HepG2 (cell line): ENCODE results near the gene POGK. TPM values are rescaled to one million over a fixed set of nuclear protein-coding genes. Genes with fewer than 3 reads are reported as not detected.

Experiments
- AGO1 ChIP-seq: fragments of 200-400 bp; formaldehyde crosslinking; IDR thresholded peaks from 2 replicates; pipeline ENCODE4 v1.6.1; 2017; ENCODE audit warnings: mild to moderate bottlenecking, low read depth, low read length, moderate library complexity; ENCODE audit not compliant: poor library complexity, severe bottlenecking
- AKAP8 ChIP-seq: sonication (generic); formaldehyde crosslinking; IDR thresholded peaks from 2 replicates; pipeline ENCODE4 v1.5.1; 2020; ENCODE audit warnings: mild to moderate bottlenecking, missing genetic modification reagents
- ARHGAP35 ChIP-seq: sonication (generic); formaldehyde crosslinking; IDR thresholded peaks from 2 replicates; pipeline ENCODE4 v1.9.0; 2022; ENCODE audit warnings: mild to moderate bottlenecking, inconsistent platforms, moderate library complexity, missing genetic modification reagents, borderline replicate concordance
- CREM ChIP-seq, 2 experiments: sonication (generic) in 1 of 2; formaldehyde crosslinking in 1 of 2; IDR thresholded peaks; 2 replicates each; pipeline versions ENCODE4 v1.4.0 to v1.6.1; 2016 to 2020; ENCODE audit warnings: antibody characterized with exemption in 1 of 2, mild to moderate bottlenecking in 1 of 2, missing genetic modification reagents in 1 of 2
- GFI1 ChIP-seq: sonication (generic); formaldehyde crosslinking; IDR thresholded peaks from 2 replicates; pipeline ENCODE4 v1.5.0; 2020; ENCODE audit warnings: missing genetic modification reagents, mild to moderate bottlenecking, borderline replicate concordance
- GZF1 ChIP-seq: sonication (generic); formaldehyde crosslinking; IDR thresholded peaks from 2 replicates; pipeline ENCODE4 v1.5.1; 2020; ENCODE audit warnings: mild to moderate bottlenecking, missing genetic modification reagents
- IRF2 ChIP-seq: IDR thresholded peaks from 2 replicates; pipeline ENCODE4 v1.6.1; 2018; ENCODE audit warnings: missing genetic modification reagents, missing compliant biosample characterization
- KLF15 ChIP-seq: sonication (generic); formaldehyde crosslinking; IDR thresholded peaks from 2 replicates; pipeline ENCODE4 v1.8.1; 2023; ENCODE audit warnings: borderline replicate concordance, mild to moderate bottlenecking, inconsistent platforms, missing genetic modification reagents, mixed read lengths
- NFIC ChIP-seq: IDR thresholded peaks from 2 replicates; pipeline ENCODE4 v1.6.1; 2012; ENCODE audit warnings: mild to moderate bottlenecking, low read length, inconsistent platforms
- NPAS2 ChIP-seq: sonication (generic); formaldehyde crosslinking; IDR thresholded peaks from 2 replicates; pipeline ENCODE4 v1.8.0; 2022; ENCODE audit warnings: mild to moderate bottlenecking, missing genetic modification reagents, borderline replicate concordance
- PCBP1 ChIP-seq: fragments of 200-400 bp; formaldehyde crosslinking; IDR thresholded peaks from 2 replicates; pipeline ENCODE4 v1.6.1; 2017; ENCODE audit warnings: mild to moderate bottlenecking, low read depth, low read length, borderline replicate concordance
- PHB2 ChIP-seq: fragments of 450-650 bp; IDR thresholded peaks from 2 replicates; pipeline ENCODE4 v1.6.1; 2018; ENCODE audit not compliant: partially characterized antibody
- POLR2G ChIP-seq: fragments of 200-400 bp; formaldehyde crosslinking; IDR thresholded peaks from 2 replicates; pipeline ENCODE4 v1.6.1; 2018; ENCODE audit warnings: mild to moderate bottlenecking, low read depth, low read length, moderate library complexity
- RFX5 ChIP-seq: IDR thresholded peaks from 2 replicates; pipeline ENCODE4 v1.6.1; 2011; ENCODE audit warnings: low read depth, low read length, improper control_type of control experiment
- SP140L ChIP-seq: sonication (generic); formaldehyde crosslinking; IDR thresholded peaks from 2 replicates; pipeline ENCODE4 v1.4.0; 2020; ENCODE audit warnings: missing genetic modification reagents, borderline replicate concordance
- SYNCRIP ChIP-seq: fragments of 200-400 bp; formaldehyde crosslinking; IDR thresholded peaks from 2 replicates; pipeline ENCODE4 v1.6.1; 2018; ENCODE audit warnings: mild to moderate bottlenecking, low read depth, low read length; ENCODE audit not compliant: insufficient read depth
- ZBTB3 ChIP-seq: sonication (generic); formaldehyde crosslinking; IDR thresholded peaks from 2 replicates; pipeline ENCODE4 v1.4.0; 2020; ENCODE audit warnings: low read depth, mild to moderate bottlenecking, moderate library complexity, missing genetic modification reagents, borderline replicate concordance
- ZMAT5 ChIP-seq: sonication (generic); formaldehyde crosslinking; IDR thresholded peaks from 2 replicates; pipeline ENCODE4 v1.5.0; 2020; ENCODE audit warnings: mild to moderate bottlenecking, low read depth, missing genetic modification reagents, borderline replicate concordance
- ZNF263 ChIP-seq: sonication (generic); formaldehyde crosslinking; IDR thresholded peaks from 2 replicates; pipeline ENCODE4 v1.4.0; 2020; ENCODE audit warnings: missing genetic modification reagents
- ZNF441 ChIP-seq: sonication (generic); formaldehyde crosslinking; IDR thresholded peaks from 2 replicates; pipeline ENCODE4 v1.7.0; 2021; ENCODE audit warnings: missing genetic modification reagents, borderline replicate concordance
- ZNF557 ChIP-seq: sonication (generic); formaldehyde crosslinking; IDR thresholded peaks from 2 replicates; pipeline ENCODE4 v1.4.0; 2020; ENCODE audit warnings: missing genetic modification reagents
- ZNF615 ChIP-seq: sonication (generic); formaldehyde crosslinking; IDR thresholded peaks from 2 replicates; pipeline ENCODE4 v1.5.0; 2020; ENCODE audit warnings: mild to moderate bottlenecking, missing genetic modification reagents, borderline replicate concordance
- ZNF768 ChIP-seq: sonication (generic); formaldehyde crosslinking; IDR thresholded peaks from 2 replicates; pipeline ENCODE4 v1.4.0; 2020; ENCODE audit warnings: missing genetic modification reagents
- polyA plus RNA-seq, 8 experiments: library from polyadenylated mRNA; depleted of rRNA in 3 of 8; stranded (reverse) in 7 of 8; unstranded in 1 of 8; fragments of >200 nt; fragmentation: Illumina TruSeq in 4 of 8; extraction: Trizol in 4 of 8; gene quantifications; 2 replicates each; pipeline versions ENCODE4 v1.2.1 to v1.2.3, GENCODE V29; 2011 to 2016; ENCODE audit warnings: low read depth in 4 of 8, missing spikeins in 1 of 8, mixed read lengths in 1 of 8; ENCODE audit not compliant: insufficient read depth in 1 of 8
- total RNA-seq, 5 experiments: library from RNA; depleted of rRNA; stranded (reverse); fragments of >200 nt; fragmentation: Illumina TruSeq; extraction: Trizol; gene quantifications; 2 replicates each; pipeline ENCODE4 v1.2.3, GENCODE V29; 2016; ENCODE audit warnings: low read depth in 1 of 5
- TF ChIP-seq, protein P1 (sequence below): sonication (generic); formaldehyde crosslinking; IDR thresholded peaks from 2 replicates; pipeline ENCODE4 v1.4.0; 2020; ENCODE audit warnings: missing genetic modification reagents
- TF ChIP-seq, protein P2 (sequence below): sonication (generic); formaldehyde crosslinking; IDR thresholded peaks from 2 replicates; pipeline ENCODE4 v1.8.1; 2023; ENCODE audit warnings: missing genetic modification reagents, inconsistent platforms, borderline replicate concordance
- TF ChIP-seq, protein P3 (sequence below): fragments of 450-650 bp; IDR thresholded peaks from 2 replicates; pipeline ENCODE4 v1.6.1; 2017
- TF ChIP-seq, protein P4 (sequence below): sonication (generic); formaldehyde crosslinking; IDR thresholded peaks from 2 replicates; pipeline ENCODE4 v1.8.1; 2023; ENCODE audit warnings: mild to moderate bottlenecking, inconsistent platforms, moderate library complexity, missing genetic modification reagents, borderline replicate concordance

Gene POGK
- total and polyA plus RNA-seq, 2 of the 13 experiments (the other 11 are each of a cell fraction or from before 2014, with no cell fraction given), result 4.8 to 16.2 TPM

GRCh38 chr1:166874464-166874863 is 35.2 kb downstream of the POGK start (continued):
- TF ChIP-seq ZNF557 (no peak), CREM (IDR thresholded peaks at IDR 0.05) (no peak), CREM (CRISPR knock-in tag; IDR thresholded peaks at IDR 0.05) (no peak), RFX5 (no peak), ARHGAP35 (no peak), ZNF615 (CRISPR knock-in tag) (no peak), ZNF263 (CRISPR knock-in tag) (peak; percentile 97), ZNF768 (CRISPR knock-in tag) (peak; percentile 79), ZMAT5 (CRISPR knock-in tag) (no peak), GFI1 (CRISPR knock-in tag) (no peak), SYNCRIP (no peak), IRF2 (CRISPR knock-in tag) (0 out of 2 replicates have a peak, but pooled peaks have one; percentile 47), GZF1 (CRISPR knock-in tag) (no peak), NFIC (no peak), NPAS2 (CRISPR knock-in tag) (no peak), SP140L (no peak), PHB2 (no peak), ZBTB3 (CRISPR knock-in tag) (no peak), POLR2G (no peak), KLF15 (CRISPR knock-in tag) (no peak), AKAP8 (CRISPR knock-in tag) (no peak), PCBP1 (no peak), ZNF441 (no peak), AGO1 (no peak)
- TF ChIP-seq, protein P1, sequence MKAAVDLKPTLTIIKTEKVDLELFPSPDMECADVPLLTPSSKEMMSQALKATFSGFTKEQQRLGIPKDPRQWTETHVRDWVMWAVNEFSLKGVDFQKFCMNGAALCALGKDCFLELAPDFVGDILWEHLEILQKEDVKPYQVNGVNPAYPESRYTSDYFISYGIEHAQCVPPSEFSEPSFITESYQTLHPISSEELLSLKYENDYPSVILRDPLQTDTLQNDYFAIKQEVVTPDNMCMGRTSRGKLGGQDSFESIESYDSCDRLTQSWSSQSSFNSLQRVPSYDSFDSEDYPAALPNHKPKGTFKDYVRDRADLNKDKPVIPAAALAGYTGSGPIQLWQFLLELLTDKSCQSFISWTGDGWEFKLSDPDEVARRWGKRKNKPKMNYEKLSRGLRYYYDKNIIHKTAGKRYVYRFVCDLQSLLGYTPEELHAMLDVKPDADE (CRISPR knock-in tag), result no peak
- TF ChIP-seq, protein P2, sequence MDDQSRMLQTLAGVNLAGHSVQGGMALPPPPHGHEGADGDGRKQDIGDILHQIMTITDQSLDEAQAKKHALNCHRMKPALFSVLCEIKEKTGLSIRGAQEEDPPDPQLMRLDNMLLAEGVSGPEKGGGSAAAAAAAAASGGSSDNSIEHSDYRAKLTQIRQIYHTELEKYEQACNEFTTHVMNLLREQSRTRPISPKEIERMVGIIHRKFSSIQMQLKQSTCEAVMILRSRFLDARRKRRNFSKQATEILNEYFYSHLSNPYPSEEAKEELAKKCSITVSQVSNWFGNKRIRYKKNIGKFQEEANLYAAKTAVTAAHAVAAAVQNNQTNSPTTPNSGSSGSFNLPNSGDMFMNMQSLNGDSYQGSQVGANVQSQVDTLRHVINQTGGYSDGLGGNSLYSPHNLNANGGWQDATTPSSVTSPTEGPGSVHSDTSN, result no peak
- TF ChIP-seq, protein P3, sequence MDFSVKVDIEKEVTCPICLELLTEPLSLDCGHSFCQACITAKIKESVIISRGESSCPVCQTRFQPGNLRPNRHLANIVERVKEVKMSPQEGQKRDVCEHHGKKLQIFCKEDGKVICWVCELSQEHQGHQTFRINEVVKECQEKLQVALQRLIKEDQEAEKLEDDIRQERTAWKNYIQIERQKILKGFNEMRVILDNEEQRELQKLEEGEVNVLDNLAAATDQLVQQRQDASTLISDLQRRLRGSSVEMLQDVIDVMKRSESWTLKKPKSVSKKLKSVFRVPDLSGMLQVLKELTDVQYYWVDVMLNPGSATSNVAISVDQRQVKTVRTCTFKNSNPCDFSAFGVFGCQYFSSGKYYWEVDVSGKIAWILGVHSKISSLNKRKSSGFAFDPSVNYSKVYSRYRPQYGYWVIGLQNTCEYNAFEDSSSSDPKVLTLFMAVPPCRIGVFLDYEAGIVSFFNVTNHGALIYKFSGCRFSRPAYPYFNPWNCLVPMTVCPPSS, result no peak
- TF ChIP-seq, protein P4, sequence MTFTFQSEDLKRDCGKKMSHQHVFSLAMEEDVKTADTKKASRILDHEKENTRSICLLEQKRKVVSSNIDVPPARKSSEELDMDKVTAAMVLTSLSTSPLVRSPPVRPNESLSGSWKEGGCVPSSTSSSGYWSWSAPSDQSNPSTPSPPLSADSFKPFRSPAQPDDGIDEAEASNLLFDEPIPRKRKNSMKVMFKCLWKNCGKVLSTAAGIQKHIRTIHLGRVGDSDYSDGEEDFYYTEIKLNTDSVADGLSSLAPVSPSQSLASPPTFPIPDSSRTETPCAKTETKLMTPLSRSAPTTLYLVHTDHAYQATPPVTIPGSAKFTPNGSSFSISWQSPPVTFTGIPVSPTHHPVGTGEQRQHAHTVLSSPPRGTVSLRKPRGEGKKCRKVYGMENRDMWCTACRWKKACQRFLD, result no peak
